Astrocyte of the cerebellum (primary cell): Measurements from ENCODE around the gene FSD2.
"Not testable (repeated sequence)": the region's sequence is repeated elsewhere in the genome, so short reads cannot be mapped to it uniquely, and the experiment has no call there.

Experiments used
- DNase-seq: peaks from one replicate; pipeline ENCODE4 v3.0.0-alpha.2; 2011; ENCODE audit warnings: low read depth
- H3K4me3 ChIP-seq: 2 replicates; pipeline ENCODE4 v1.5.1; 2011; ENCODE audit warnings: mild to moderate bottlenecking, low read depth, low read length, moderate library complexity
- in situ Hi-C: cut with HindIII; loops from 2 replicates; pipeline ENCODE4 v1.10.0; 2017; ENCODE audit warnings: low sequenced_read_pairs
- TF ChIP-seq, protein P1 (sequence below): IDR thresholded peaks from 2 replicates; pipeline ENCODE4 v1.5.1; 2012; ENCODE audit warnings: low read length, low read depth, moderate library complexity, mild to moderate bottlenecking; ENCODE audit errors: missing control alignments

FSD2 gene

DNA sequence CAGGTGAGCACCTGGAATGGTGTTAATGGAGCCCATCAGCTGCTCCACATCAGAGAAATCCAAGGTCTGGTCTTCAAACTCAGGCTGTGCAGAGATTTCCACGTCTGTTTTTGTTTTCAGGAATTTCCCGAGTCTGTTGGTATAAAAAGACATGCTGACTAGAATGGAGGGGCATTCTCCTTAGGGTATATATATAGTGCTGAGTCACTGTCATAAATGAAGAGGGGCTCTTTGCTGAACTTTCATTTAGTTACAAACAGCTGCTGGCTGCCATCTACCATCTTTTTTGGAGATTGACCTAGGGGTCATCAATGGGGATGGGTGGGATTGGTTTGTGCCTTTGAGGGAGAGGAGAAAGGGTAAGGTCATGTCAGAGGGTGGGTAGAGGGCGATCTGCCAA, 27.1 kb downstream of the FSD2 start:
- no peak overlapping the region for H3K4me3 ChIP-seq
- TF ChIP-seq, protein P1, sequence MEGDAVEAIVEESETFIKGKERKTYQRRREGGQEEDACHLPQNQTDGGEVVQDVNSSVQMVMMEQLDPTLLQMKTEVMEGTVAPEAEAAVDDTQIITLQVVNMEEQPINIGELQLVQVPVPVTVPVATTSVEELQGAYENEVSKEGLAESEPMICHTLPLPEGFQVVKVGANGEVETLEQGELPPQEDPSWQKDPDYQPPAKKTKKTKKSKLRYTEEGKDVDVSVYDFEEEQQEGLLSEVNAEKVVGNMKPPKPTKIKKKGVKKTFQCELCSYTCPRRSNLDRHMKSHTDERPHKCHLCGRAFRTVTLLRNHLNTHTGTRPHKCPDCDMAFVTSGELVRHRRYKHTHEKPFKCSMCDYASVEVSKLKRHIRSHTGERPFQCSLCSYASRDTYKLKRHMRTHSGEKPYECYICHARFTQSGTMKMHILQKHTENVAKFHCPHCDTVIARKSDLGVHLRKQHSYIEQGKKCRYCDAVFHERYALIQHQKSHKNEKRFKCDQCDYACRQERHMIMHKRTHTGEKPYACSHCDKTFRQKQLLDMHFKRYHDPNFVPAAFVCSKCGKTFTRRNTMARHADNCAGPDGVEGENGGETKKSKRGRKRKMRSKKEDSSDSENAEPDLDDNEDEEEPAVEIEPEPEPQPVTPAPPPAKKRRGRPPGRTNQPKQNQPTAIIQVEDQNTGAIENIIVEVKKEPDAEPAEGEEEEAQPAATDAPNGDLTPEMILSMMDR, result no peak
- no peak for DNase-seq
- in situ Hi-C loops, result no loop called here

- DNase-seq, result no peak
- in situ Hi-C loops, result no loop called here
- TF ChIP-seq, protein P1, result no peak
- no peak overlapping the region for H3K4me3 ChIP-seq
Measured at GRCh38 chr15:82774496-82774895, 31.4 kb downstream of the FSD2 start.

DNA sequence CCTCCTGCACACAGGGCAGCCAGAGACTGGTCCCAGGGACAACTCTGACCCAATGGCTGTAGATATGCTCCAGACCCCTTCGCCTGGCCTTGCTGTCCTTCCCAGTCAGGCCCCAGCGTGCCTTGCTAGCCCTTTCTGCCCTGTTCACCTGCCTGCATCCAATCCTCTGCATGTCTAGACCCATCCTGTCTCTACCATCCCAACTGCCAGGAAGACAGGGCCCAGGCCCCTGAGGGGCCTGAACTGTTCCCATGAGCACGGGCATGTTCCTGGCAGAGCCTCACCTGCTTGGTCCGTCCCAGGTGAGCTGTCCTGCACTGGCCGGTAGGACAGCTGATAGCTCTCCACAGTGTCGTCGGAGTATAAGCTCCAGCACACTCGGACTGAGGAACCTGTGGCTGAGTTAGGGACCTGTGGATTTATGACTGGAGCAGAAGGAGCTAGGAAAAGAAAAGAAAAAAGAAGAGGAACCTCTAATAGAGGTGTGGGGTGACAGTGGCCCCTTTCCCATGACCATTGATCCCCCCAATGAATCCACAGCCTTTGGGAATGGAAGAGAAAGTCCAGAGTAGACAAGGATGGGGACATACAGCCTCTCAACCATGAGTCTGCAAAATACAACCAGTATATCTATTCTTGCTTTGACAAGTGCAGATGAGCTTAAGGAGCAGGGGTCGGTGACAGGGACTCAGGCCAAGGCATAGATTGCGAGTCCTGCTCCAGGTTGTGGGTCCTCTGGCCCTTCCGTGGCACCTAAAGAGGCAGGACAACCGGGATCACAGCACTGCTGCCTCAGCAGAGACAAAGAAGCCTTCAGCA, 33.9 kb downstream of the FSD2 start:
- TF ChIP-seq, protein P1, result no peak
- in situ Hi-C loops, result no loop called here
- DNase-seq, result no peak
- no peak overlapping the region for H3K4me3 ChIP-seq

GRCh38 chr15:82768414-82769054, 37.3 kb downstream of the FSD2 start:
- no peak for DNase-seq
- TF ChIP-seq, protein P1, result no peak
- H3K4me3 ChIP-seq, result no peak overlapping the region
- in situ Hi-C loops, result no loop called here

DNA sequence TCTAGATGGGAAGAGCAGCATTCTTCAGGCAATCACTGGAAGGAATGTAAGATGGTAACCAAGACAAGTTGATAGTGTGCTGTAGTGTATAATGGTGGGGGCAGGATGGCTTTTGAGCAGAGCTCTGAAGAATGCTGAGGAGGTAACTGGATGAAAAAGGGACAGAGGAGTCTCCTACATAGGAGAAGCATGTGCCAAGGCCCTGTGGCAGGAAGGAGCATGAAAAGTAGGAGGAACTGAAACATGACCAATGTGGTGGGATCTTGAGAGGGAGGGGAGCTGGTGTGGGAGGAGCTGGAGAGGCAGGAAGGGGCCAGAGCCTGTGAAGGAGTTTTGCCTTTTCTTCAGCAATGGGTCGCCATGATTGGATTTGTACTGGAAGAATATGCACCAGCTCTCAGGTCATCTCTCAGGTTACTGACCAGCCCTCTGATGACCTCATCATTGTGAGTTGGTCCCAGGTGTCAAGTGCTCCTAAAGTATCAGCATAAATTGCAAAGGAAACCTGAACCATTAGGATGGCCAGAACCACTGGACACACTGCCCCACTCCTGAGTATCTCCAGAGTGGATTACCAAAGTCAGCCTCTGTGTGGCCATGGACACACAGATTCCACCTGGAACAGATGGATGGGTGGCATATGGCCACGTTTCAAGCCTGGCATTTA, 38.6 kb downstream of the FSD2 start:
- H3K4me3 ChIP-seq, result no peak overlapping the region
- TF ChIP-seq, protein P1, result no peak
- in situ Hi-C loops, result no loop called here
- no peak for DNase-seq

- in situ Hi-C loops, DNase-seq, H3K4me3 ChIP-seq: not testable (repeated sequence)
Measured at GRCh38 chr15:82766201-82766600, 39.7 kb downstream of the FSD2 start.

GRCh38 chr15:82764740-82765139, 41.1 kb downstream of the FSD2 start:
- in situ Hi-C loops, result no loop called here
- DNase-seq, result no peak
- no peak overlapping the region for H3K4me3 ChIP-seq
- TF ChIP-seq, protein P1, result no peak
